Esophagus squamous epithelium (tissue), 5 donors: ENCODE results near the gene SIMC1. TPM values are rescaled to one million over a fixed set of nuclear protein-coding genes. Genes with fewer than 3 reads are reported as not detected.
"Not testable (repeated sequence)": the region's sequence is repeated elsewhere in the genome, so short reads cannot be mapped to it uniquely, and the experiment has no call there.

ENCODE experiments used
- DNase-seq: peaks from one replicate; lab custom pipeline; 2025; lab: John Stamatoyannopoulos, UW
- H3K27ac ChIP-seq, 4 donors: fragments of 200-600 bp; sonication (generic); one replicate each; pipeline ENCODE4 v1.5.1; 2016 to 2019; ENCODE audit warnings: mild to moderate bottlenecking in 1 of 4
- H3K27me3 ChIP-seq, 4 donors: fragments of 200-600 bp; sonication (generic); 1 replicate in 3 of 4; 2 replicates in 1 of 4; pipeline versions ENCODE4 v1.5.1 to v1.6.0; 2017 to 2021; ENCODE audit warnings: antibody characterized with exemption in 1 of 4
- H3K36me3 ChIP-seq, 3 donors: fragments of 200-600 bp; sonication (generic); one replicate each; pipeline ENCODE4 v1.5.1; 2016 to 2019
- H3K4me1 ChIP-seq, 3 donors: fragments of 200-600 bp; sonication (generic); one replicate each; pipeline ENCODE4 v1.5.1; 2017 to 2019
- H3K4me3 ChIP-seq, 4 donors: fragments of 200-600 bp; sonication (generic); 1 replicate in 3 of 4; 2 replicates in 1 of 4; pipeline ENCODE4 v1.5.1; 2016 to 2019; ENCODE audit warnings: mild to moderate bottlenecking in 2 of 4, moderate library complexity in 1 of 4
- H3K9me3 ChIP-seq, 3 donors: fragments of 200-600 bp; sonication (generic); one replicate each; pipeline ENCODE4 v1.5.1; 2016 to 2019
- POLR2A ChIP-seq, 4 donors: fragments of 450-650 bp; IDR thresholded peaks; one replicate each; pipeline ENCODE4 v1.6.1; 2017; ENCODE audit warnings: antibody characterized with exemption in 4 of 4, mild to moderate bottlenecking in 4 of 4, moderate library complexity in 3 of 4
- WGBS, 2 donors: methylation state at CpG; one replicate each; pipeline ENCODE4 v1.1.5; 2018; 5-methylcytosine and 5-hydroxymethylcytosine counted together
- intact Hi-C: fragments of 100-400 bp; cut with DNase I; formaldehyde crosslinking; loops from one replicate; pipeline ENCODE4 v1.15.0; 2022
- total RNA-seq, 4 donors: library from RNA; depleted of rRNA; stranded (reverse); fragments of >200 nt; gene quantifications; one replicate each; pipeline ENCODE4 v1.1.0, GENCODE V29; 2016
- TF ChIP-seq, protein P1 (sequence below), 6 experiments: fragments of 450-650 bp in 4 of 6; fragments of 200-600 bp in 2 of 6; sonication (generic) in 2 of 6; IDR thresholded peaks; one replicate each; pipeline ENCODE4 v1.5.1; 2016 to 2019; ENCODE audit warnings: antibody characterized with exemption in 6 of 6, mild to moderate bottlenecking in 4 of 6, moderate library complexity in 4 of 6
- donor health status: DM: yes; HTN: yes; CAD: no.

The SIMC1 gene
- total RNA-seq, 4 donors from 2014 or later = 2.2 to 11.4 (median 5.6) TPM

GRCh38 chr5:176201811-176202210 is 36.4 kb upstream of the SIMC1 start:
- H3K27ac ChIP-seq = no peak overlapping the region
- no peak for DNase-seq

GRCh38 chr5:176203086-176203485 is 35.1 kb upstream of the SIMC1 start:
- Histone ChIP-seq H3K27ac (no peak overlapping the region), H3K4me3 (no peak overlapping the region), H3K27me3 (peaks cover 0 to 31% (median 3%) of the 10 kb centered on the region in 4 donors), H3K36me3 (no peaks in the 10 kb centered on the region), H3K4me1 (peaks cover 0 to 12% (median 0%) of the 10 kb centered on the region in 3 donors), H3K9me3 (no peaks in the 10 kb centered on the region)
- TF ChIP-seq, protein P1, sequence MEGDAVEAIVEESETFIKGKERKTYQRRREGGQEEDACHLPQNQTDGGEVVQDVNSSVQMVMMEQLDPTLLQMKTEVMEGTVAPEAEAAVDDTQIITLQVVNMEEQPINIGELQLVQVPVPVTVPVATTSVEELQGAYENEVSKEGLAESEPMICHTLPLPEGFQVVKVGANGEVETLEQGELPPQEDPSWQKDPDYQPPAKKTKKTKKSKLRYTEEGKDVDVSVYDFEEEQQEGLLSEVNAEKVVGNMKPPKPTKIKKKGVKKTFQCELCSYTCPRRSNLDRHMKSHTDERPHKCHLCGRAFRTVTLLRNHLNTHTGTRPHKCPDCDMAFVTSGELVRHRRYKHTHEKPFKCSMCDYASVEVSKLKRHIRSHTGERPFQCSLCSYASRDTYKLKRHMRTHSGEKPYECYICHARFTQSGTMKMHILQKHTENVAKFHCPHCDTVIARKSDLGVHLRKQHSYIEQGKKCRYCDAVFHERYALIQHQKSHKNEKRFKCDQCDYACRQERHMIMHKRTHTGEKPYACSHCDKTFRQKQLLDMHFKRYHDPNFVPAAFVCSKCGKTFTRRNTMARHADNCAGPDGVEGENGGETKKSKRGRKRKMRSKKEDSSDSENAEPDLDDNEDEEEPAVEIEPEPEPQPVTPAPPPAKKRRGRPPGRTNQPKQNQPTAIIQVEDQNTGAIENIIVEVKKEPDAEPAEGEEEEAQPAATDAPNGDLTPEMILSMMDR (IDR thresholded peaks at IDR 0.05) = no peak
- no peak for TF ChIP-seq POLR2A (IDR thresholded peaks at IDR 0.05)
- 68 to 79% methylated on average over 8 of the region's 8 CpGs for WGBS, 2 donors
- intact Hi-C loops = no loop called here
- no peak for DNase-seq

More at GRCh38 chr5:176201811-176202210, 36.4 kb upstream of the SIMC1 start:
- no peaks in the 10 kb centered on the region for H3K9me3 ChIP-seq
- TF ChIP-seq POLR2A (IDR thresholded peaks at IDR 0.05) = no peak
- TF ChIP-seq, protein P1 (IDR thresholded peaks at IDR 0.05) = no peak
- intact Hi-C loops = no loop called here
- no peak overlapping the region for H3K4me3 ChIP-seq
- no peaks in the 10 kb centered on the region for H3K36me3 ChIP-seq
- peaks cover 0 to 44% (median 3%) of the 10 kb centered on the region in 4 donors for H3K27me3 ChIP-seq
- WGBS, 2 donors = 87 to 90% methylated on average over 8 of the region's 8 CpGs
- peaks cover 0 to 12% (median 0%) of the 10 kb centered on the region in 3 donors for H3K4me1 ChIP-seq

DNA sequence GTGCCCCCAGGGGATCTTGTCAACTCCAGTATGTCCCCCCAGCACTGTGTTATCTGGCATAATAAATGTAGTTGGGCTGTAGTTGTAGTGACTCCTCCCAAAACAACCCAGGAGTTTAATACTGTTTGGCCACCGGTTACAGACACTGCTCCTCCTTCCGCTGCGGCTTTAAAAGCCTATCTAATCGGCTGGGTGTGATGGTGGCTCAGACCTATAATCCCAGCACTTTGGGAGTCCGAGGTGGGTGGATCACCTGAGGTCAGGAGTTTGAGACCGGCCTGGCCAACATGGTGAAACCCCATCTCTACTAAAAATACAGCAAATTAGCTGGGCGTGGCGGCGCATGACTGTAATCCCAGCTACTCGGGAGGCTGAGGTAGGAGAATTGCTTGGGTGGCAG is 34.7 kb upstream of the SIMC1 start:
- H3K36me3 ChIP-seq, intact Hi-C loops, H3K27ac ChIP-seq, H3K4me3 ChIP-seq, H3K9me3 ChIP-seq, DNase-seq: not testable (repeated sequence)
- Histone ChIP-seq H3K4me1 (peaks cover 0 to 12% (median 0%) of the 10 kb centered on the region in 3 donors), H3K27me3 (peaks cover 0 to 27% (median 2%) of the 10 kb centered on the region in 4 donors)
- WGBS, 2 donors = 81 to 86% methylated on average over 7 to 10 of the region's 10 CpGs

DNA sequence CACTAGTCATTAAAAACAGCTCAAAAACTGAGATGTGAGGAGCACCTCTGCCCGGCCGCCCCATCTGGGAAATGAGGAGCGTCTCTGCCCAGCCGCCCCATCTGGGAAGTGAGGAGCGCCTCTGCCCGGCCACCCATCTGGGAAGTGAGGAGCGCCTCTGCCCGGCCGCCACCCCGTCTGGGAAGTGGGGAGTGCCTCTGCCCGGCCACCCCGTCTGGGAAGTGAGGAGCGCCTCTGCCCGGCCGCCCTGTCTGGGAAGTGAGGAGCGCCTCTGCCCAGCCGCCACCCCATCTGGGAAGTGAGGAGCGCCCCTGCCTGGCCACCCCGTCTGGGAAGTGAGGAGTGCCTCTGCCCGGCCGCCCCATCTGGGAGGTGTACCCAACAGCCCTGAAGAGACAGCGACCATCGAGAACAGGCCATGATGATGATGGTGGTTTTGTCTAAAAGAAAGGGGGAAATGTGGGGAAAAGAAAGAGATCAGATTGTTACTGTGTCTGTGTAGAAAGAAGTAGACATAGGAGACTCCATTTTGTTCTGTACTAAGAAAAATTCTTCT is 23.7 kb upstream of the SIMC1 start:
- H3K9me3 ChIP-seq, H3K27ac ChIP-seq, intact Hi-C loops, H3K4me1 ChIP-seq, DNase-seq, H3K36me3 ChIP-seq, H3K4me3 ChIP-seq: not testable (repeated sequence)
- peaks cover 0 to 11% (median 0%) of the 10 kb centered on the region in 4 donors for H3K27me3 ChIP-seq
- no CpG with 5 or more reads among the region's 23 CpGs for WGBS, 2 donors

- H3K27me3 ChIP-seq = peaks cover 0 to 11% (median 0%) of the 10 kb centered on the region in 4 donors
- H3K27ac ChIP-seq, H3K9me3 ChIP-seq, intact Hi-C loops, DNase-seq, H3K4me3 ChIP-seq, H3K36me3 ChIP-seq, H3K4me1 ChIP-seq: not testable (repeated sequence)
- 68 to 74% methylated on average over 8 of the region's 9 CpGs for WGBS, 2 donors
These were observed 21.8 kb upstream of the SIMC1 start for GRCh38 chr5:176216393-176216916.

DNA sequence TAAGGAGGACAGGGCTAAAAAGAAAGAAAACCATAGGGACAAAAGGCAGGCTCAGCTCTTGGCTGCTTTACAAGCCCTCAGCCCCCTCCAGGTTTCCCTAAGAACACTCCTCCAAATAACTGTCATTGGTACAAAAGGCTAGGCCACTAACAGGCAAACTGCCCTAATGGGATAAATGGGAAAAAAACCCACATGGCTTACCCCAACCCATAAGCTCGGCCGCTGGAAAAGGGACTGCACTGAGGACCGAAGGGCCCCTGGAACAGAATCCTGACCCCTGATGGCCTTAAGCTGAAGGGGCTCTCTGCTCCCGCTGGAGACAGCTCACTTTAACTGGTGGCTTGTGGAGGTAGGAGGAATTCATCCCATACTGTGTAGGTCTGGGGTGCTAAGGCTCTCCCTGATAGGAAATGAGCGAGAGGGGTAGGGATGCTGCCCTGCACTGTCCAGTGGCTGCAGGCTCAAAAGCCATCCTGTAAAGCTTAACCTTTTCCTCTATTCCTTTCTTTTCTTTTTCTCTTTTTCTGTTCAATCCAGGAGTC is 21.0 kb upstream of the SIMC1 start:
- H3K27ac ChIP-seq, intact Hi-C loops, H3K4me3 ChIP-seq, DNase-seq, H3K9me3 ChIP-seq, H3K4me1 ChIP-seq, H3K36me3 ChIP-seq, H3K27me3 ChIP-seq: not testable (repeated sequence)
- no CpG with 5 or more reads among the region's 5 CpGs for WGBS, 2 donors

- not testable (repeated sequence) for DNase-seq
- 31 to 34% methylated on average over 2 of the region's 2 CpGs for WGBS, 2 donors
These were observed 20.5 kb upstream of the SIMC1 start for GRCh38 chr5:176217764-176218163.

DNA sequence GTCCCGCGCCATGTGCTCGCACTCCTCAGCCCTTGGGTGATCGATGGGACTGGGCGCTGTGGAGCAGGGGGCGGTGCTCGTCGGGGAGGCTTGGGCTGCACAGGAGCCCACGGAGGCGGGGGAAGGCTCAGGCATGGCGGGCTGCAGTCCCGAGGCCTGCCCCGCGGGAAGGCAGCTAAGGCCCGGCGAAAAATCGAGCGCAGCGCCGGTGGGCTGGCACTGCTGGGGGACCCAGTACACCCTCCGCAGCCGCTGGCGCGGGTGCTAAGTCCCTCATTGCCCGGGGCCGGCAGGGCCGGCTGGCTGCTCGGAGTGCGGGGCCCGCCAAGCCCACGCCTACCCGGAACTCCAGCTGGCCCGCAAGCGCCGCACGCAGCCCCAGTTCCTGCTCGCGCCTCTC is 16.2 kb upstream of the SIMC1 start:
- H3K4me3 ChIP-seq, H3K27me3 ChIP-seq, DNase-seq, H3K9me3 ChIP-seq, H3K4me1 ChIP-seq, intact Hi-C loops, H3K36me3 ChIP-seq, H3K27ac ChIP-seq: not testable (repeated sequence)
- WGBS, 2 donors = 97% methylated on average over 7 of the region's 38 CpGs; no CpG with 5 or more reads in 1 of the 2 donors

More at GRCh38 chr5:176217764-176218163, 20.5 kb upstream of the SIMC1 start:
- H3K4me3 ChIP-seq, H3K27me3 ChIP-seq, H3K4me1 ChIP-seq, H3K36me3 ChIP-seq, H3K27ac ChIP-seq, H3K9me3 ChIP-seq, intact Hi-C loops: not testable (repeated sequence)

- H3K4me3 ChIP-seq, H3K27me3 ChIP-seq, DNase-seq, H3K4me1 ChIP-seq, H3K27ac ChIP-seq, H3K36me3 ChIP-seq, intact Hi-C loops, H3K9me3 ChIP-seq: not testable (repeated sequence)
- WGBS, 2 donors = 40% methylated on average over 1 of the region's 1 CpG; no CpG with 5 or more reads in 1 of the 2 donors
These were observed 9.9 kb upstream of the SIMC1 start for GRCh38 chr5:176228358-176228757.

GRCh38 chr5:176233253-176233652 is 5.0 kb upstream of the SIMC1 start:
- DNase-seq, intact Hi-C loops, H3K36me3 ChIP-seq, H3K27me3 ChIP-seq, H3K4me3 ChIP-seq, H3K9me3 ChIP-seq, H3K4me1 ChIP-seq: not testable (repeated sequence)
- WGBS, 2 donors = 81 to 92% methylated on average over 4 to 5 of the region's 5 CpGs
- peak overlapping the region in 1 of 4 donors; percentile 60 for H3K27ac ChIP-seq
